Naive thymus-derived CD4-positive, alpha-beta T cell (primary cell): Measurements from ENCODE around the gene RIPOR3. TPM values are rescaled to one million over a fixed set of nuclear protein-coding genes. Genes with fewer than 3 reads are reported as not detected.

Experiments
- ATAC-seq: fragments of 150-1000 bp; cut with Tn5 transposase; 2 replicates; pipeline ENCODE4 v1.10.0; 2021; ENCODE audit warnings: mild to moderate bottlenecking, moderate library complexity
- CTCF ChIA-PET: fragments of 350-600 bp; sonication (Branson Sonifier 250); formaldehyde crosslinking; loops from one replicate; lab custom pipeline; 2021; ENCODE audit warnings: antibody characterized with exemption; lab: Charles Lee
- POLR2A ChIA-PET: fragments of 350-600 bp; sonication (Branson Sonifier 250); formaldehyde crosslinking; loops from one replicate; lab custom pipeline; 2021; ENCODE audit warnings: antibody characterized with exemption, inconsistent platforms; lab: Charles Lee
- DNase-seq, 9 donors: peaks; one replicate each; pipeline versions ENCODE4 v3.0.0 to v3.0.0-alpha.2; 2020 to 2022; ENCODE audit warnings: mixed read lengths in 1 of 9
- H3K27ac ChIP-seq: one replicate; pipeline ENCODE4 v1.7.0; 2013; ENCODE audit warnings: mild to moderate bottlenecking, low read depth, low read length, moderate library complexity
- H3K27me3 ChIP-seq, 2 donors: one replicate each; pipeline ENCODE4 v1.7.0; 2013; ENCODE audit warnings: low read length in 2 of 2, mild to moderate bottlenecking in 2 of 2, moderate library complexity in 2 of 2; ENCODE audit not compliant: control insufficient read depth in 2 of 2, insufficient read depth in 2 of 2
- H3K36me3 ChIP-seq, 3 experiments: 1 replicate in 2 of 3; 2 replicates in 1 of 3; pipeline ENCODE4 v1.7.0; 2013; ENCODE audit warnings: low read length in 3 of 3, mild to moderate bottlenecking in 3 of 3, moderate library complexity in 1 of 3; ENCODE audit not compliant: insufficient read depth in 3 of 3, control insufficient read depth in 2 of 3
- H3K4me1 ChIP-seq, 2 donors: one replicate each; pipeline ENCODE4 v1.7.0; 2013; ENCODE audit warnings: low read length in 2 of 2, mild to moderate bottlenecking in 2 of 2, moderate library complexity in 1 of 2; ENCODE audit not compliant: control insufficient read depth in 2 of 2, insufficient read depth in 2 of 2
- H3K4me3 ChIP-seq: 2 replicates; pipeline ENCODE4 v1.7.0; 2013; ENCODE audit warnings: mild to moderate bottlenecking, low read length
- H3K9me3 ChIP-seq, 3 experiments: 1 replicate in 2 of 3; 2 replicates in 1 of 3; pipeline ENCODE4 v1.7.0; 2013; ENCODE audit warnings: low read length in 3 of 3; ENCODE audit not compliant: control insufficient read depth in 2 of 3
- H3K27ac Mint-ChIP-seq, 9 donors: one replicate each; pipeline ENCODE4 v1.8.0; 2020 to 2022; ENCODE audit warnings: mixed read lengths in 9 of 9, mild to moderate bottlenecking in 8 of 9, moderate library complexity in 5 of 9, inconsistent platforms in 2 of 9
- H3K27me3 Mint-ChIP-seq, 5 donors: one replicate each; pipeline ENCODE4 v1.8.0; 2021 to 2022; ENCODE audit warnings: mixed read lengths in 5 of 5, mild to moderate bottlenecking in 1 of 5
- H3K36me3 Mint-ChIP-seq, 5 donors: one replicate each; pipeline ENCODE4 v1.8.0; 2020 to 2022; ENCODE audit warnings: mixed read lengths in 5 of 5, mild to moderate bottlenecking in 3 of 5, inconsistent platforms in 1 of 5
- H3K4me1 Mint-ChIP-seq, 7 donors: one replicate each; pipeline ENCODE4 v1.8.0; 2020 to 2022; ENCODE audit warnings: mixed read lengths in 7 of 7, mild to moderate bottlenecking in 3 of 7, inconsistent platforms in 1 of 7
- H3K4me3 Mint-ChIP-seq, 10 donors: one replicate each; pipeline ENCODE4 v1.8.0; 2020 to 2022; ENCODE audit warnings: mild to moderate bottlenecking in 10 of 10, mixed read lengths in 10 of 10, moderate library complexity in 6 of 10, inconsistent platforms in 2 of 10
- H3K9me3 Mint-ChIP-seq, 11 donors: one replicate each; pipeline ENCODE4 v1.8.0; 2020 to 2022; ENCODE audit warnings: mixed read lengths in 11 of 11, mild to moderate bottlenecking in 4 of 11, inconsistent platforms in 1 of 11, moderate library complexity in 1 of 11
- intact Hi-C, 2 donors: fragments of 100-400 bp; cut with micrococcal nuclease; formaldehyde crosslinking; loops; one replicate each; pipeline ENCODE4 v1.15.1; 2023
- polyA plus RNA-seq, 2 donors: library from polyadenylated mRNA; unstranded; fragments of 300-500 nt; fragmentation: Illumina TruSeq; gene quantifications; one replicate each; pipeline ENCODE4 v1.2.3, GENCODE V29; 2021
- total RNA-seq, 6 experiments: library from RNA in 5 of 6; stranded (reverse) in 5 of 6; gene quantifications; 1 replicate in 5 of 6; 2 replicates in 1 of 6; pipeline ENCODE4 v1.2.3 and lab custom pipeline; 2021 to 2026

Gene RIPOR3
- total and polyA plus RNA-seq, 7 experiments from 2014 or later, result 0.27 to 1.7 (median 0.80) TPM; not detected in 3

DNA sequence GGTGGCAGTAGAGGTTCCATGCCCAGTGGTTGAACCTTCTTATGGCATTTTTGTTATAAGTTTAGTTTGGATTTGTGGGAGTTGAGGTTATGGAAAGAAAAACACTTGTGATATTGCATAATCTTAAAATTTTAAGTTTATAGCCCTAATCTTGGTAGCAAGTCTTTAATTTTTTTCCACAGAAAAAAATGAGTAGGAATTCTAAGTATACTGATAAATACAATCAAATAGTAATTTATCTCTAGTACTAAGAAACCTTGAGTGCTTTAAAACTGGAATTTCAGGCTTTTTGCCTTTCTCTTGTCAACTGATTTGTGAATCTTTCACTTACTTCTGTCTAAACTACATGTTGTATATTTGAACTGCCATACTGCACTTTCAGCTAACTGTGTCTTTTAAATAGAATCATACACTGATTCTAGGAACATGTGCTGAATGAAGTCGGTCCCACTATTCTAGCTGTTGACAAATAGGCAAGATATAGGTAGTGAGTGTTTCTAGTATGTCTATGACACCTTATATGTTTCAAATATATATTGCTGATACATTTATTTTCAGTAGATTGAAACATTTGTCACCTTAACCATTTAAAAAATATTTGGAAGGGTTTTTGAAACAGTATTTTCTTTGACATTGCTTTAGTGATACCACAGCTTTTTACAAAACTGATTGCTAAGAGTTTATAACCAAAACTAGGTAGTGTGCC lies 42.5 kb upstream of the RIPOR3 start:
- DNase-seq, result no peak
- POLR2A ChIA-PET, result interaction anchor here (0.7 kb wide), 1 partner anchor 57 kb away, joined by 3 read pairs; no protein-coding TSS in a partner anchor
- CTCF ChIA-PET, result interaction anchor here (0.7 to 1.2 kb wide), 2 partner anchors 16 to 105 kb away, joined by 3 to 4 read pairs; no protein-coding TSS in a partner anchor
- H3K4me3 ChIP-seq, result no peak overlapping the region
- Mint-ChIP-seq H3K36me3 (peaks cover 0 to 6% (median 1%) of the 10 kb centered on the region in 5 donors), H3K27me3 (peaks cover 0 to 3% (median 0%) of the 10 kb centered on the region in 5 donors), H3K9me3 (no peaks in the 10 kb centered on the region), H3K4me1 (peaks cover 26 to 51% (median 41%) of the 10 kb centered on the region in 7 donors), H3K4me3 (peak overlapping the region in 4 of 10 donors; percentile 32 to 94 (median 65)), H3K27ac (no peak overlapping the region)
- H3K9me3 ChIP-seq, result no peaks in the 10 kb centered on the region
- peaks cover 9 to 14% of the 10 kb centered on the region in 2 donors for H3K4me1 ChIP-seq
- no peaks in the 10 kb centered on the region for H3K27me3 ChIP-seq
- H3K27ac ChIP-seq, result no peak overlapping the region
- no peaks in the 10 kb centered on the region for H3K36me3 ChIP-seq
- intact Hi-C loops, result loop anchor here (2.0 to 5.0 kb wide), 2 partner anchors 13 to 796 kb away; partner anchors contain the start of gene RNF114 (in 1 of the 2)
- ATAC-seq, result no peak

DNA sequence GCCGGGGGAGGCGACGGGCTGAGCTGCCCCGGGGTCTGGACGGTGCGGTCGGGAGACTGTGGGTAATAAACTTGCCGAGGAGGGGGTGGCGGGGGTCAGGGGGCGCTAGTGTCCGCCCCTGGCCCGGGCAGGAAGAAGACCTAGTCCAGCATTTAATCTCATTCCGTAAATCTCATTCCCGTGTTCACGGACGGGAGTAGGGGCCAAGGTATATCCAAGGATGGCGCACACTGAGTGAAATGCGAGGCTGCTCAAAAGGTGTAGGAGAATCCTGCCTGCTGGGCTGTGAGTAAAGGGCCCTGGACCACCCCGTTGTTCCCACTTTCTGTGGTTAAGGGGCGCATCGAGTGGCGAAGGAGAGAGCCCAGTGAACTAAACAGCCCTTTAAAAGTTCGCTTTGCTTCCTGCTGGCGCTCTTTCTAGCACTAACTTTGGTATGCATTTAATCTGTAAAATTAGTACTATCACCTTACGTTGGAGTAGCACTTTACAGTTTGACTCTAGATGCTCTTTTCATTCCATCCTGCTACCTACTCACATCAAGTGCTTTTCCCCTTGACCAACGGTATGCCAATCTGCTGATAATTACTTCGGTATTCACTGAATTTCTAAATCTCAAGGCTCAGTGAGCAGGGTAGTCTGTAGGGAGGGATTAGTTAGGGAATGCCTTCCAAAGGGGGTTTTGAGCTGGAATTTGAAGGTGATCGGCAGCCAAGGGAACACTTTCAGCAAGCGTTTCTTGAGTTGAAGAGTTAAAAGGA lies 40.8 kb upstream of the RIPOR3 start:
- no peak for ATAC-seq
- H3K36me3 ChIP-seq, result no peaks in the 10 kb centered on the region
- H3K4me3 ChIP-seq, result peak overlapping the region; percentile 69

DNA sequence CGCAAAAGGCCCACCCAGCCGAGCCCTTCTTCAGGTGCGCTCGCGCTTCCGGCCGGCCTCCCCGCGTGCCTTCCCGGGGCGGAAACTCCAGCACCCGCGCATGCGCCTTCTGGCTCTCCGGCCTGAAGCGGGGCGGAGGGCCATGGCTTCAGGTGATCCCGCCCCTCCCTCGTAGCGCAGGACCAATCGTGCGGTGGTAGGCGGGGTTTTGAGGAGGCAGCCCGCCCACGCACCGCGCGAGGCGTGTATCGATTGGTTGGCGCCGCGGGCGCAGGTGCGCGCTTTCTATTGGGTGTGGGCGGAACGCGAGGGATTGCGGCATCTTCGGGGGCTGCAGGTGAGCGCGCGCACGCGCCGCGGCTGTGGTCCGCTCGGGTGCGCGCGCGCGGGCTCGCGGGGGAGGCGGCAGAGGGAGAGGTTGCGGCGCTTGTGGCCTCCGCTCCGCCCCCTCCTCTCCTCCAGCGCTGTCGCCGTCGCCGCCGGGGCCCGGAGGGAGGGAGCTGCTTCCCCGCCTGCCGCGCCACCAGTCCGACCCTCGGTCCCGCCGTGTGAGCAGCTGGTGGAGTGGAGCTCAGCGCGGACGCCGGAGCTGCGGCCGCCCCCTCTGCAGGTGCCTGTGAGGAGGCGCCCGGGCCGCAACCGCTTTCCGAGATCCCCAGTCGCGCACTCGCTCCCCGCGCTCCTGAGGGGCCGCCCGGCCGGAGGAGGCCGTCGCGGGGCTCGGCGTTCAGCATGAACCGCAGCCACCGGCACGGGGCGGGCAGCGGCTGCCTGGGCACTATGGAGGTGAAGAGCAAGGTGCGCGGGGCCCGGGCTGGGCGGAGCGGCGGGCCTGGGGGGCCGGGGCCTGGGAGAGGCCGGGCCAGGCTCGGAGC lies 40.0 kb upstream of the RIPOR3 start, which contains the start of gene PARD6B:
TSS of gene PARD6B (plus strand) at position 526 of the 875 bp plus-strand sequence. CDS start at position 733, 207 bp downstream.
- ATAC-seq, result peak; percentile 97
- Mint-ChIP-seq H3K9me3 (no peaks in the 10 kb centered on the region), H3K4me3 (peak within 1 kb of the TSS; percentile 79 to 94 (median 88)), H3K27ac (peak within 1 kb of the TSS; percentile 75 to 95 (median 83)), H3K36me3 (peaks cover 0 to 1% (median 0%) of the 10 kb centered on the region in 5 donors), H3K27me3 (peaks cover 0 to 3% (median 0%) of the 10 kb centered on the region in 5 donors), H3K4me1 (peaks cover 22 to 46% (median 34%) of the 10 kb centered on the region in 7 donors)
- ChIA-PET CTCF (no interaction called here), POLR2A (interaction anchor here (0.6 to 0.9 kb wide), 4 partner anchors 63 to 1146 kb away, joined by 3 to 5 read pairs (median 4); partner anchors contain the start of gene NFATC2)
- H3K27ac ChIP-seq, result peak within 1 kb of the TSS; percentile 80
- no peaks in the 10 kb centered on the region for H3K27me3 ChIP-seq
- peak within 1 kb of the TSS; percentile 80 for H3K4me3 ChIP-seq
- H3K4me1 ChIP-seq, result peaks cover 9 to 14% of the 10 kb centered on the region in 2 donors
- intact Hi-C loops, result loop anchor here (1.0 to 5.0 kb wide), 15 partner anchors 18 to 794 kb away; partner anchors contain the start of genes DPM1 (in 2 of the 2), MOCS3 (in 2 of the 2), PTPN1 (in 2 of the 2) and ADNP (in 1 of the 2)
- no peaks in the 10 kb centered on the region for H3K9me3 ChIP-seq
- peak; percentile 94 to 100 (median 100) for DNase-seq
- no peaks in the 10 kb centered on the region for H3K36me3 ChIP-seq

More for the DNA sequence above, 40.8 kb upstream of the RIPOR3 start:
- DNase-seq, result peak in 3 of 9 donors; percentile 2 to 21 (median 10)
- Mint-ChIP-seq H3K27ac (peak overlapping the region; percentile 51 to 95 (median 81)), H3K9me3 (no peaks in the 10 kb centered on the region), H3K27me3 (peaks cover 0 to 3% (median 0%) of the 10 kb centered on the region in 5 donors), H3K4me1 (peaks cover 23 to 50% (median 38%) of the 10 kb centered on the region in 7 donors), H3K4me3 (peak overlapping the region; percentile 79 to 94 (median 88)), H3K36me3 (peaks cover 0 to 1% (median 0%) of the 10 kb centered on the region in 5 donors)
- H3K9me3 ChIP-seq, result no peaks in the 10 kb centered on the region
- intact Hi-C loops, result loop anchor here (1.0 to 5.0 kb wide), 16 partner anchors 15 to 795 kb away; partner anchors contain the start of genes DPM1 (in 2 of the 2), MOCS3 (in 2 of the 2), PTPN1 (in 2 of the 2) and ADNP (in 1 of the 2)
- H3K27me3 ChIP-seq, result no peaks in the 10 kb centered on the region
- peak overlapping the region; percentile 80 for H3K27ac ChIP-seq
- ChIA-PET CTCF (no interaction called here), POLR2A (interaction anchor here (0.6 to 1.4 kb wide), 3 partner anchors 62 to 554 kb away, joined by 3 to 5 read pairs (median 3); no protein-coding TSS in a partner anchor)
- H3K4me1 ChIP-seq, result peaks cover 9 to 14% of the 10 kb centered on the region in 2 donors

DNA sequence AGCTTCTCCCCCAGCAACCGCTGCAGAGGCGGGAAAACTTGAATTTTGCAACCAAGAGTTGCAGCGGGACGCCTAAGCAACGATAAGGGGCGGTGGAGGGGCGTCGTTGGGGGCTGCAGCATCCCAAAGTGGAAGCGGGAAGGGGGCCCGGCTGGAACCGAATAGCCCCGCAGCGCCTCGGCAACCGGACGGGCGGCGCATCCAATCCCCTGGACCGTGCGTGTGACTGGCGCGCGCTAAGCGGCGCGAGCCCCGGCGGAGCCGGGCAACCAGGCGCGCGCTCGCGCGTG lies 39.4 kb upstream of the RIPOR3 start:
- H3K4me3 Mint-ChIP-seq, result peak overlapping the region; percentile 78 to 94 (median 87)
- no peaks in the 10 kb centered on the region for H3K36me3 ChIP-seq
- H3K27ac Mint-ChIP-seq, result peak overlapping the region; percentile 56 to 87 (median 76)
- H3K9me3 ChIP-seq, result no peaks in the 10 kb centered on the region
- H3K9me3 Mint-ChIP-seq, result no peaks in the 10 kb centered on the region
- H3K4me1 ChIP-seq, result peaks cover 9 to 14% of the 10 kb centered on the region in 2 donors
- peaks cover 0 to 3% (median 0%) of the 10 kb centered on the region in 5 donors for H3K27me3 Mint-ChIP-seq
- intact Hi-C loops, result loop anchor here (1.0 to 5.0 kb wide), 15 partner anchors 19 to 793 kb away; partner anchors contain the start of genes DPM1 (in 2 of the 2), MOCS3 (in 2 of the 2), PTPN1 (in 2 of the 2) and ADNP (in 1 of the 2)
- H3K27ac ChIP-seq, result peak overlapping the region; percentile 68
- ChIA-PET CTCF (interaction anchor here (1.1 kb wide), 1 partner anchor 19 kb away, joined by 5 read pairs; no protein-coding TSS in a partner anchor), POLR2A (interaction anchor here (0.7 to 1.0 kb wide), 3 partner anchors 199 to 812 kb away, joined by 3 to 4 read pairs (median 3); partner anchors contain the start of gene NFATC2)
- ATAC-seq (no peak), DNase-seq (no peak)
- H3K27me3 ChIP-seq, result no peaks in the 10 kb centered on the region
- peaks cover 0 to 1% (median 0%) of the 10 kb centered on the region in 5 donors for H3K36me3 Mint-ChIP-seq
- H3K4me1 Mint-ChIP-seq, result peaks cover 16 to 40% (median 28%) of the 10 kb centered on the region in 7 donors
- peak overlapping the region; percentile 80 for H3K4me3 ChIP-seq

DNA sequence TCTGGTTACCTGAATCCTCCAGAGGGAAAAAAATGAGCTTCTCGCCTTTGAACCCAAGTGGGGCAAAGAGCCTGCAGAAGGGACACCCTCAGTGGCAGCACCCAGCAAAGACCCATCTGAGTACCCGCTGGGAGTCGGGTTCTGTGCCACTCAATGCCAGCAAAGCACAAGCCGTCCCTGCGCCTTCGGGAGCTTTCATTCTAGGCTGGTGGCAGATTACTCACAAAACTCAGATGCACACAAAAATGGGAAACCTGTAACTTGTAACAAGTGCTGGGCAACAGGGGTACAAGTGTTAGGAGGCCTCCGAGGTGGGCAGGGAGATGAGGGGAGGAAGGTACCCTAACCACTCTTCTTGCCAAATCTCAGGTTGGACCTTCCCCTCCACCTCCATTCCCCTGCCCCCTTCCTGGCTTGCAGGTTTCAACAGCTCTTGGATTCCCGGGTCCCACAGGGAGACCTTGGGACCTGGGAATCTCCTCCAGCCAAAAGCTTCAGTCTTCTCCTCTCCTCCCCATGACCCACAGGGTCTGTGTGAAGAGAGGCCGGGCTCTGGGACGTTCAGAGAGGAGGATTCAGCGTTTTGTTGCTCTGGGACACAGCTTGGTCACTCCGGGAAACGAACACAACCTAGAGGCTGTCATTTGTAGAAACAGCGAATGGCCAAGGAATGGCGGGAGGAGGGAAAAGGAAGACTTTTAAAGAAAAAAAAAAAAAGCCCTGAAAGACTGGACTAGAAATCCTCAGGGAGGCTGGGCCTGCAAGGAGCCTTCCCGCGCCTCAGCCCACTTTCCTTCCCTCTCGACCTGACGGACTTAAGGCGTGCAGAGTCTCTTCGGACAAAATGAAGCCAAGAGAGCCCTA lies 38.8 kb upstream of the RIPOR3 start:
- intact Hi-C loops, result loop anchor here (2.0 to 5.0 kb wide), 6 partner anchors 89 to 793 kb away; partner anchors contain the start of genes PTPN1 (in 1 of the 2), RNF114 (in 1 of the 2) and SNAI1 (in 1 of the 2)
- Histone ChIP-seq H3K36me3 (no peaks in the 10 kb centered on the region), H3K9me3 (no peaks in the 10 kb centered on the region), H3K27me3 (no peaks in the 10 kb centered on the region), H3K4me3 (peak overlapping the region; percentile 80), H3K4me1 (peaks cover 9 to 14% of the 10 kb centered on the region in 2 donors), H3K27ac (peak overlapping the region; percentile 68)
- Mint-ChIP-seq H3K27ac (peak overlapping the region in 7 of 9 donors; percentile 56 to 87 (median 75)), H3K4me1 (peaks cover 16 to 35% (median 24%) of the 10 kb centered on the region in 7 donors), H3K27me3 (peaks cover 0 to 3% (median 0%) of the 10 kb centered on the region in 5 donors), H3K36me3 (peaks cover 0 to 1% (median 0%) of the 10 kb centered on the region in 5 donors), H3K9me3 (no peaks in the 10 kb centered on the region), H3K4me3 (peak overlapping the region; percentile 78 to 94 (median 87))
- DNase-seq (no peak), ATAC-seq (no peak)
- ChIA-PET POLR2A (interaction anchor here (0.6 to 1.0 kb wide), 5 partner anchors 12 to 813 kb away, joined by 3 to 4 read pairs (median 3); partner anchors contain the start of gene NFATC2), CTCF (interaction anchor here (1.1 kb wide), 1 partner anchor 19 kb away, joined by 5 read pairs; no protein-coding TSS in a partner anchor)
